ENCODE results near the gene MYO5C. TPM values are rescaled to one million over a fixed set of nuclear protein-coding genes. Genes with fewer than 3 reads are reported as not detected.

Gene MYO5C
- total and polyA plus RNA-seq, 2 of the 13 experiments (the other 11 are each of a cell fraction or from before 2014, with no cell fraction given), result 15.7 to 23.7 TPM

DNA sequence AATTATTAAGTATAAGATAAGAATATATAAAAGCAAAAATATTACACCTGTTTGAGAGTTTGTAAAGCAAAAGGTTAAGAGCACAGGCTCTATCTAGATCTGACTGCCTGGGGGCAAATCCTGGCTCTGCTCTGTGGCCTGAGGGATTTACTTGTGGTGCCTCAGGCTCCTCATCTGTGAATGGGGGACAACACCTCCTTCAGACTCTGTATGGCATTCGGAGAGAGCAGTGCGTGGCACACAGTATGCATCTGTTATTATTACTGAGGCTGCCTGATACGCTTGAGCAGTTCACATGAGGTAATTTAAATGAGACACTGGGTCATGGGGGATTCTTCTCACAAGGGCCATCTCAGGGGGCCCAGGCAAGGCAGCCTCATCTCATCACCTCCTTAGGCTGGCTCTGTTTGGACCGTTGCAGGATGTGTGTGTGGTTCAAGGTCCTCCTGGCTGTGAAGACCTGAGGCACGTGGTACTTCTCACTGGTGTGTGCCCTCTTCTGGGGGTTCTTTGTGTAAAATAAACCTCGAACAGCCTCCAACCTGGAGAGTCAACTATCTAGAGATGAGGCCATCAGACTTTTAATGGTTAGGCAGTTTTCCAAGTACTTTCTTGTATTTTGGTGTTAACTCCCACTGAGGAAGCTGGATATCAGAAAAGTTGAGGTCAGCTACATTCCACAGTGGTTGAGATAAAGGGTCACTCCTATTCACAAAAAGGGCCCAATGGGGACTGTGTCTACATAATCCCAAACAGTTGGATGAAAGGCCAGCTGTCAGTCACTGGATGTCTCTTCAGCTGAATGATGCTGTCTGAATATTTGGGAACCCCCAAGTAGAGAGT, 113.4 kb downstream of the MYO5C start (continued):
- TF ChIP-seq, protein P1, sequence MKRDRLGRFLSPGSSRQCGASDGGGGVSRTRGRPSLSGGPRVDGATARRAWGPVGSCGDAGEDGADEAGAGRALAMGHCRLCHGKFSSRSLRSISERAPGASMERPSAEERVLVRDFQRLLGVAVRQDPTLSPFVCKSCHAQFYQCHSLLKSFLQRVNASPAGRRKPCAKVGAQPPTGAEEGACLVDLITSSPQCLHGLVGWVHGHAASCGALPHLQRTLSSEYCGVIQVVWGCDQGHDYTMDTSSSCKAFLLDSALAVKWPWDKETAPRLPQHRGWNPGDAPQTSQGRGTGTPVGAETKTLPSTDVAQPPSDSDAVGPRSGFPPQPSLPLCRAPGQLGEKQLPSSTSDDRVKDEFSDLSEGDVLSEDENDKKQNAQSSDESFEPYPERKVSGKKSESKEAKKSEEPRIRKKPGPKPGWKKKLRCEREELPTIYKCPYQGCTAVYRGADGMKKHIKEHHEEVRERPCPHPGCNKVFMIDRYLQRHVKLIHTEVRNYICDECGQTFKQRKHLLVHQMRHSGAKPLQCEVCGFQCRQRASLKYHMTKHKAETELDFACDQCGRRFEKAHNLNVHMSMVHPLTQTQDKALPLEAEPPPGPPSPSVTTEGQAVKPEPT (CRISPR knock-in tag; IDR thresholded peaks at IDR 0.05; ENCODE audit: low read depth), result no peak
- no peak for TF ChIP-seq ZNF367 (CRISPR knock-in tag; IDR thresholded peaks at IDR 0.05; ENCODE audit: borderline replicate concordance)
- no peak for TF ChIP-seq ZNF264 (CRISPR knock-in tag; IDR thresholded peaks at IDR 0.05)
- TF ChIP-seq SOX5 (CRISPR knock-in tag; IDR thresholded peaks at IDR 0.05; ENCODE audit: borderline replicate concordance), result peak; percentile 14; the same call in 1 of the 2 replicates
- TF ChIP-seq FOXP1 (IDR thresholded peaks at IDR 0.05), result no peak
- TF ChIP-seq FOXP1 (CRISPR knock-in tag; IDR thresholded peaks at IDR 0.05), result no peak
- TF ChIP-seq, protein P2, sequence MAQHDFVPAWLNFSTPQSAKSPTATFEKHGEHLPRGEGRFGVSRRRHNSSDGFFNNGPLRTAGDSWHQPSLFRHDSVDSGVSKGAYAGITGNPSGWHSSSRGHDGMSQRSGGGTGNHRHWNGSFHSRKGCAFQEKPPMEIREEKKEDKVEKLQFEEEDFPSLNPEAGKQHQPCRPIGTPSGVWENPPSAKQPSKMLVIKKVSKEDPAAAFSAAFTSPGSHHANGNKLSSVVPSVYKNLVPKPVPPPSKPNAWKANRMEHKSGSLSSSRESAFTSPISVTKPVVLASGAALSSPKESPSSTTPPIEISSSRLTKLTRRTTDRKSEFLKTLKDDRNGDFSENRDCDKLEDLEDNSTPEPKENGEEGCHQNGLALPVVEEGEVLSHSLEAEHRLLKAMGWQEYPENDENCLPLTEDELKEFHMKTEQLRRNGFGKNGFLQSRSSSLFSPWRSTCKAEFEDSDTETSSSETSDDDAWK (CRISPR knock-in tag; IDR thresholded peaks at IDR 0.05), result no peak
- no peak for TF ChIP-seq JUNB (CRISPR knock-in tag; IDR thresholded peaks at IDR 0.05; ENCODE audit: borderline replicate concordance)
- TF ChIP-seq, protein P3, sequence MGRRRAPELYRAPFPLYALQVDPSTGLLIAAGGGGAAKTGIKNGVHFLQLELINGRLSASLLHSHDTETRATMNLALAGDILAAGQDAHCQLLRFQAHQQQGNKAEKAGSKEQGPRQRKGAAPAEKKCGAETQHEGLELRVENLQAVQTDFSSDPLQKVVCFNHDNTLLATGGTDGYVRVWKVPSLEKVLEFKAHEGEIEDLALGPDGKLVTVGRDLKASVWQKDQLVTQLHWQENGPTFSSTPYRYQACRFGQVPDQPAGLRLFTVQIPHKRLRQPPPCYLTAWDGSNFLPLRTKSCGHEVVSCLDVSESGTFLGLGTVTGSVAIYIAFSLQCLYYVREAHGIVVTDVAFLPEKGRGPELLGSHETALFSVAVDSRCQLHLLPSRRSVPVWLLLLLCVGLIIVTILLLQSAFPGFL (CRISPR knock-in tag; IDR thresholded peaks at IDR 0.05), result no peak
- TF ChIP-seq, protein P4, sequence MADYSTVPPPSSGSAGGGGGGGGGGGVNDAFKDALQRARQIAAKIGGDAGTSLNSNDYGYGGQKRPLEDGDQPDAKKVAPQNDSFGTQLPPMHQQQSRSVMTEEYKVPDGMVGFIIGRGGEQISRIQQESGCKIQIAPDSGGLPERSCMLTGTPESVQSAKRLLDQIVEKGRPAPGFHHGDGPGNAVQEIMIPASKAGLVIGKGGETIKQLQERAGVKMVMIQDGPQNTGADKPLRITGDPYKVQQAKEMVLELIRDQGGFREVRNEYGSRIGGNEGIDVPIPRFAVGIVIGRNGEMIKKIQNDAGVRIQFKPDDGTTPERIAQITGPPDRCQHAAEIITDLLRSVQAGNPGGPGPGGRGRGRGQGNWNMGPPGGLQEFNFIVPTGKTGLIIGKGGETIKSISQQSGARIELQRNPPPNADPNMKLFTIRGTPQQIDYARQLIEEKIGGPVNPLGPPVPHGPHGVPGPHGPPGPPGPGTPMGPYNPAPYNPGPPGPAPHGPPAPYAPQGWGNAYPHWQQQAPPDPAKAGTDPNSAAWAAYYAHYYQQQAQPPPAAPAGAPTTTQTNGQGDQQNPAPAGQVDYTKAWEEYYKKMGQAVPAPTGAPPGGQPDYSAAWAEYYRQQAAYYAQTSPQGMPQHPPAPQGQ (CRISPR knock-in tag; IDR thresholded peaks at IDR 0.05; ENCODE audit: borderline replicate concordance), result no peak
- TF ChIP-seq SP140L (CRISPR knock-in tag; IDR thresholded peaks at IDR 0.05; ENCODE audit: borderline replicate concordance), result no peak
- no peak for TF ChIP-seq ZNF432 (CRISPR knock-in tag; IDR thresholded peaks at IDR 0.05; ENCODE audit: borderline replicate concordance)
- TF ChIP-seq TP53 (CRISPR knock-in tag; conservative IDR thresholded peaks at IDR 0.05), result no peak
- TF ChIP-seq, protein P5, sequence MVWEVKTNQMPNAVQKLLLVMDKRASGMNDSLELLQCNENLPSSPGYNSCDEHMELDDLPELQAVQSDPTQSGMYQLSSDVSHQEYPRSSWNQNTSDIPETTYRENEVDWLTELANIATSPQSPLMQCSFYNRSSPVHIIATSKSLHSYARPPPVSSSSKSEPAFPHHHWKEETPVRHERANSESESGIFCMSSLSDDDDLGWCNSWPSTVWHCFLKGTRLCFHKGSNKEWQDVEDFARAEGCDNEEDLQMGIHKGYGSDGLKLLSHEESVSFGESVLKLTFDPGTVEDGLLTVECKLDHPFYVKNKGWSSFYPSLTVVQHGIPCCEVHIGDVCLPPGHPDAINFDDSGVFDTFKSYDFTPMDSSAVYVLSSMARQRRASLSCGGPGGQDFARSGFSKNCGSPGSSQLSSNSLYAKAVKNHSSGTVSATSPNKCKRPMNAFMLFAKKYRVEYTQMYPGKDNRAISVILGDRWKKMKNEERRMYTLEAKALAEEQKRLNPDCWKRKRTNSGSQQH (CRISPR knock-in tag; IDR thresholded peaks at IDR 0.05; ENCODE audit: low read depth), result no peak
- TF ChIP-seq MXD4 (CRISPR knock-in tag; IDR thresholded peaks at IDR 0.05), result no peak
- TF ChIP-seq ZNF230 (CRISPR knock-in tag; IDR thresholded peaks at IDR 0.05), result no peak
- no peak for TF ChIP-seq MTA3 (CRISPR knock-in tag; IDR thresholded peaks at IDR 0.05)
- no peak for TF ChIP-seq ZNF354B (CRISPR knock-in tag; IDR thresholded peaks at IDR 0.05)
- TF ChIP-seq ZBTB7B (CRISPR knock-in tag; IDR thresholded peaks at IDR 0.05), result 0 out of 2 replicates have a peak, but pooled peaks have one; percentile 32
- TF ChIP-seq, protein P6, sequence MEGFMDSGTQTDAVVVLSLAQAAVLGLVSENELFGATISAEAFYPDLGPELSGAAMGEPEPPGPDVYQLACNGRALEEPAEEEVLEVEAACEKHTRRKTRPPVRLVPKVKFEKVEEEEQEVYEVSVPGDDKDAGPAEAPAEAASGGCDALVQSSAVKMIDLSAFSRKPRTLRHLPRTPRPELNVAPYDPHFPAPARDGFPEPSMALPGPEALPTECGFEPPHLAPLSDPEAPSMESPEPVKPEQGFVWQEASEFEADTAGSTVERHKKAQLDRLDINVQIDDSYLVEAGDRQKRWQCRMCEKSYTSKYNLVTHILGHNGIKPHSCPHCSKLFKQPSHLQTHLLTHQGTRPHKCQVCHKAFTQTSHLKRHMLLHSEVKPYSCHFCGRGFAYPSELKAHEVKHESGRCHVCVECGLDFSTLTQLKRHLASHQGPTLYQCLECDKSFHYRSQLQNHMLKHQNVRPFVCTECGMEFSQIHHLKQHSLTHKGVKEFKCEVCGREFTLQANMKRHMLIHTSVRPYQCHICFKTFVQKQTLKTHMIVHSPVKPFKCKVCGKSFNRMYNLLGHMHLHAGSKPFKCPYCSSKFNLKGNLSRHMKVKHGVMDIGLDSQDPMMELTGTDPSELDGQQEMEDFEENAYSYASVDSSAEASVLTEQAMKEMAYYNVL (CRISPR knock-in tag; IDR thresholded peaks at IDR 0.05; ENCODE audit: borderline replicate concordance), result no peak
